ENCODE data around the gene MAP3K12.

The MAP3K12 gene

GRCh38 chr12:53507603-53507885 lies 8.3 kb upstream of the MAP3K12 start:
- no peak for DNase-seq (ENCODE audit: low read depth, low spot score)

- no peak for DNase-seq (ENCODE audit: low read depth, low spot score)
Measured at GRCh38 chr12:53506881-53507602, 7.8 kb upstream of the MAP3K12 start, which contains the start of gene NPFF. Gene NPFF, minus strand, starts transcription at chr12:53507484. Its CDS starts 10 bp downstream, at chr12:53507474.

GRCh38 chr12:53506450-53506785 lies 7.2 kb upstream of the MAP3K12 start:
- no peak for DNase-seq (ENCODE audit: low read depth, low spot score)

GRCh38 chr12:53505555-53506449 lies 6.5 kb upstream of the MAP3K12 start:
- DNase-seq (ENCODE audit: low read depth, low spot score): no peak

- no peak for DNase-seq (ENCODE audit: low read depth, low spot score)
Measured at GRCh38 chr12:53505086-53505485, 5.8 kb upstream of the MAP3K12 start.

GRCh38 chr12:53504004-53504920 lies 5.0 kb upstream of the MAP3K12 start:
- no peak for DNase-seq (ENCODE audit: low read depth, low spot score)

- no peak for DNase-seq (ENCODE audit: low read depth, low spot score)
Measured at GRCh38 chr12:53502983-53503728, 3.9 kb upstream of the MAP3K12 start.

- DNase-seq (ENCODE audit: low read depth, low spot score): no peak
Measured at GRCh38 chr12:53502331-53502730, 3.1 kb upstream of the MAP3K12 start.

GRCh38 chr12:53501615-53502181 lies 2.4 kb upstream of the MAP3K12 start:
- no peak for DNase-seq (ENCODE audit: low read depth, low spot score)

- DNase-seq (ENCODE audit: low read depth, low spot score): peak; percentile 99
Measured at GRCh38 chr12:53500776-53501614, 1.7 kb upstream of the MAP3K12 start, which contains the start of gene TARBP2. Gene TARBP2, plus strand, starts transcription at chr12:53501283. Its CDS starts 126 bp downstream, at chr12:53501409.

GRCh38 chr12:53500142-53500775 lies 1.0 kb upstream of the MAP3K12 start:
- no peak for DNase-seq (ENCODE audit: low read depth, low spot score)

GRCh38 chr12:53498235-53498630 lies 1.0 kb downstream of the MAP3K12 start:
- DNase-seq (ENCODE audit: low read depth, low spot score): no peak

GRCh38 chr12:53497461-53497860 lies 1.8 kb downstream of the MAP3K12 start:
- no peak for DNase-seq (ENCODE audit: low read depth, low spot score)

- DNase-seq (ENCODE audit: low read depth, low spot score): no peak
Measured at GRCh38 chr12:53496752-53497032, 2.6 kb downstream of the MAP3K12 start.

GRCh38 chr12:53495903-53496751 lies 3.1 kb downstream of the MAP3K12 start:
- DNase-seq (ENCODE audit: low read depth, low spot score): no peak

GRCh38 chr12:53493610-53494391 lies 5.5 kb downstream of the MAP3K12 start:
- no peak for DNase-seq (ENCODE audit: low read depth, low spot score)

- DNase-seq (ENCODE audit: low read depth, low spot score): no peak
Measured at GRCh38 chr12:53492830-53493609, 6.2 kb downstream of the MAP3K12 start.
